Fibroblast of mammary gland (primary cell): ENCODE results near the gene EPYC.

Source experiments
- DNase-seq: peaks from one replicate; pipeline ENCODE4 v3.0.0-alpha.2; 2010; ENCODE audit warnings: low read depth
- H3K4me3 ChIP-seq: 2 replicates; pipeline ENCODE4 v1.5.1; 2011; ENCODE audit warnings: low read depth, mild to moderate bottlenecking, low read length, moderate library complexity; ENCODE audit not compliant: control insufficient read depth
- CTCF ChIP-seq: conservative IDR thresholded peaks from 2 replicates; pipeline ENCODE4 v1.5.1; 2011; ENCODE audit warnings: low read depth, low read length, inconsistent platforms; ENCODE audit not compliant: control insufficient read depth, insufficient read depth

EPYC gene

GRCh38 chr12:91004872-91005271, at the start of gene EPYC:
TSS of gene EPYC (minus strand) at chr12:91004972. CDS start at chr12:91002565, 2,407 bp downstream.
- no peak for TF ChIP-seq CTCF
- DNase-seq: no peak
- H3K4me3 ChIP-seq: no peak within 1 kb of the TSS

- no peak for TF ChIP-seq CTCF
- no peak overlapping the region for H3K4me3 ChIP-seq
- peak; percentile 88 for DNase-seq
Observed at GRCh38 chr12:91053951-91054715, 49.4 kb upstream of the EPYC start.

- H3K4me3 ChIP-seq: no peak overlapping the region
- DNase-seq: no peak
Observed at GRCh38 chr12:91052026-91052425, 47.3 kb upstream of the EPYC start.

GRCh38 chr12:91044586-91044985, 39.8 kb upstream of the EPYC start:
- H3K4me3 ChIP-seq: no peak overlapping the region
- no peak for DNase-seq
- TF ChIP-seq CTCF: no peak

More at GRCh38 chr12:91052026-91052425, 47.3 kb upstream of the EPYC start:
- no peak for TF ChIP-seq CTCF

- DNase-seq: no peak
- no peak for TF ChIP-seq CTCF
- no peak overlapping the region for H3K4me3 ChIP-seq
Observed at GRCh38 chr12:91043408-91043807, 38.6 kb upstream of the EPYC start.

- TF ChIP-seq CTCF: no peak
- DNase-seq: peak; percentile 34
- H3K4me3 ChIP-seq: no peak overlapping the region
Observed at GRCh38 chr12:91040096-91040755, 35.5 kb upstream of the EPYC start.
